Glutamatergic neuron (in vitro differentiated cells): Measurements from ENCODE around the gene RBM45. TPM values are rescaled to one million over a fixed set of nuclear protein-coding genes. Genes with fewer than 3 reads are reported as not detected.

Experiments used
- DNase-seq: peaks from one replicate; pipeline ENCODE4 v3.0.0; 2022
- H3K27ac Mint-ChIP-seq: one replicate; pipeline ENCODE4 v1.8.0; 2020; ENCODE audit warnings: mild to moderate bottlenecking, mixed read lengths, inconsistent platforms; ENCODE audit not compliant: unreplicated experiment
- H3K27me3 Mint-ChIP-seq: one replicate; pipeline ENCODE4 v1.8.0; 2020; ENCODE audit warnings: mild to moderate bottlenecking, moderate library complexity, mixed read lengths, inconsistent platforms; ENCODE audit not compliant: unreplicated experiment
- H3K36me3 Mint-ChIP-seq: one replicate; pipeline ENCODE4 v1.8.0; 2020; ENCODE audit warnings: mild to moderate bottlenecking, mixed read lengths, inconsistent platforms; ENCODE audit not compliant: unreplicated experiment
- H3K4me1 Mint-ChIP-seq: one replicate; pipeline ENCODE4 v1.8.0; 2020; ENCODE audit warnings: mild to moderate bottlenecking, low read depth, mixed read lengths, inconsistent platforms; ENCODE audit not compliant: unreplicated experiment
- H3K4me3 Mint-ChIP-seq: one replicate; pipeline ENCODE4 v1.8.0; 2020; ENCODE audit warnings: mild to moderate bottlenecking, mixed read lengths, inconsistent platforms; ENCODE audit not compliant: unreplicated experiment
- H3K9me3 Mint-ChIP-seq: one replicate; pipeline ENCODE4 v1.8.0; 2020; ENCODE audit warnings: mild to moderate bottlenecking, moderate library complexity, mixed read lengths, inconsistent platforms; ENCODE audit not compliant: unreplicated experiment
- total RNA-seq: library from RNA; stranded (reverse); fragmentation: NEBNext Ultra II Directional; extraction: Animal tissue kit (Norgen Biotek cat#: 25700); gene quantifications from one replicate; pipeline ENCODE4 v1.2.1, GENCODE V29; 2021; ENCODE audit not compliant: unreplicated experiment
- TF ChIP-seq, protein P1 (sequence below): fragments of 200-600 bp; sonication (generic); IDR thresholded peaks from one replicate; pipeline ENCODE4 v1.5.0; 2021; ENCODE audit not compliant: partially characterized antibody, unreplicated experiment

The RBM45 gene
- total RNA-seq, 1 donor from 2014 or later = 15.3 TPM

DNA sequence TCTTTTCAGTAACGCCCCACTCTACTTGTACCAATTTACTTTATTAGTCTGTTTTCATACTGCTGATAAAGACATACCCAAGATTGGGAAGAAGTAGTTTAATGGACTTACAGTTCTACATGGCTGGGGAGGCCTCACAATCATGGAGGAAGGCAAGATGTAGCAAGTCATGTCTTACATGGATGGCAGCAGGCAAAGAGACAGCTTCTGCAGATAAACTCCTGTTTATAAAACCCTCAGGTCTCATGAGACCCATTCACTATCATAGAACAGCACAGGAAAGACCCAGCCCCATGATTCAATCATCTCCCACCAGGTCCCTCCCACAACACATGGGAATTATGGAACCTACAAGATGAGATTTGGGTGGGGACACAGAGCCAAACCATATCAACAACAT, 43.3 kb downstream of the RBM45 start:
- Mint-ChIP-seq H3K9me3 (no peaks in the 10 kb centered on the region), H3K27ac (no peak overlapping the region), H3K4me3 (no peak overlapping the region), H3K36me3 (peaks cover 5% of the 10 kb centered on the region), H3K27me3 (no peaks in the 10 kb centered on the region), H3K4me1 (no peaks in the 10 kb centered on the region)
- TF ChIP-seq, protein P1, sequence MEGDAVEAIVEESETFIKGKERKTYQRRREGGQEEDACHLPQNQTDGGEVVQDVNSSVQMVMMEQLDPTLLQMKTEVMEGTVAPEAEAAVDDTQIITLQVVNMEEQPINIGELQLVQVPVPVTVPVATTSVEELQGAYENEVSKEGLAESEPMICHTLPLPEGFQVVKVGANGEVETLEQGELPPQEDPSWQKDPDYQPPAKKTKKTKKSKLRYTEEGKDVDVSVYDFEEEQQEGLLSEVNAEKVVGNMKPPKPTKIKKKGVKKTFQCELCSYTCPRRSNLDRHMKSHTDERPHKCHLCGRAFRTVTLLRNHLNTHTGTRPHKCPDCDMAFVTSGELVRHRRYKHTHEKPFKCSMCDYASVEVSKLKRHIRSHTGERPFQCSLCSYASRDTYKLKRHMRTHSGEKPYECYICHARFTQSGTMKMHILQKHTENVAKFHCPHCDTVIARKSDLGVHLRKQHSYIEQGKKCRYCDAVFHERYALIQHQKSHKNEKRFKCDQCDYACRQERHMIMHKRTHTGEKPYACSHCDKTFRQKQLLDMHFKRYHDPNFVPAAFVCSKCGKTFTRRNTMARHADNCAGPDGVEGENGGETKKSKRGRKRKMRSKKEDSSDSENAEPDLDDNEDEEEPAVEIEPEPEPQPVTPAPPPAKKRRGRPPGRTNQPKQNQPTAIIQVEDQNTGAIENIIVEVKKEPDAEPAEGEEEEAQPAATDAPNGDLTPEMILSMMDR = no peak
- no peak for DNase-seq

DNA sequence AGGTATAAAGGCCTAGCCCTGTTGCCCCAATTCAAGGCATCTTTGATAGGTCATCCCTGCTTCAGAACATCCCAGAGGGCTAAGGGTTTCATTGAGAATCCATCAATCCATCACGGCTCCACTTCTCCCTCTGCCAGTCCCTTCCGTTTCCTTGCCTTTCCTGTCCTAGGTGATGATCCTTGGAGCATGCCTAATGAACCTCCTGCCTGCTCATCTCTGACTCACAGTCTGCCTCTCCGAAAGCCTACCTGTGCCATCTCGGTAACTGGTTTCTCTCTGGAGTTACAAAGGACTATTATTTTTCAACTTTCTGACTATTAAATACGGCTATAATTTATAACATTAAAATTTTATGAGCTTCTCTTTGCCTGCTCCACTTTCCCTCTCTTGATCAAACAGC, 45.3 kb downstream of the RBM45 start:
- Mint-ChIP-seq H3K36me3 (peaks cover 5% of the 10 kb centered on the region), H3K4me1 (no peaks in the 10 kb centered on the region), H3K27ac (no peak overlapping the region), H3K4me3 (no peak overlapping the region), H3K27me3 (no peaks in the 10 kb centered on the region), H3K9me3 (no peaks in the 10 kb centered on the region)
- TF ChIP-seq, protein P1 = no peak
- DNase-seq = no peak

DNA sequence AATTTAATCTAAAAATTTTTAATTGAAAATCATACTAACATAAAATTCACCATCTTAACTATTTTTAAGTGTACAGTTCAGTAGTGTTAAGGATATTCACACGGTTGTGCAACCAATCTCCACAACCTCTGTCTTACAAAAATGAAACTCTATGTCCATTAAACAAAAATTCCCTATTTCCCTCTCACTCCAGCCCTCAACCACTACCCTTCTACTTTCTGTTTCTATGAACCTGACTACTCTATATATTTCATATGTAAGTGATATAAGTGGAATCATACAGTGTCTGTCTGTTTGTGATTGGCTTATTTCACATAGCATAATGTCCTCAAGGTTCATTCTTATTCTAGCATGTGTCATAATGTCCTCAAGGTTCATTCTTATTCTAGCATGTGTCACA, 47.7 kb downstream of the RBM45 start:
- TF ChIP-seq, protein P1 = no peak

DNA sequence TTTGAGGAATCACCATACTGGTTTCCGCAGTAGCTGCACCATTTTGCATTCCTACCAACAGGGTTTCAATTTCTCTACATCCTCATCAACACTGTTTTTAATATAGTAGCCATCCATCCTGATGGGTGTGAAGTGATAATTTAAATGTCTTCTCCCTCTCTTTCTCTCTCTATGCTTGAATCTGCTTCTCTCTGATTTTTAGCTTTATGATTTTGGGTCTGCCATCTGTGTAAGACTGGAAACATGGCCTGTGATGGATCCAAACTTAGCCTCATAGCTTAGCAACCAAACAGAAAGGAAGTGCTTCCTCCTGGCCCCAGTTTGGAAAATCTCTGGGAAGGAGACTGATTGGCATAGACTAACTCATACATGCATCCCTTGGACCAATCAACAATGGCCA, 48.4 kb downstream of the RBM45 start:
- no peaks in the 10 kb centered on the region for H3K9me3 Mint-ChIP-seq
- H3K27ac Mint-ChIP-seq = no peak overlapping the region
- H3K4me3 Mint-ChIP-seq = no peak overlapping the region
- H3K27me3 Mint-ChIP-seq = no peaks in the 10 kb centered on the region
- peaks cover under 1% of the 10 kb centered on the region for H3K36me3 Mint-ChIP-seq
- DNase-seq = no peak
- H3K4me1 Mint-ChIP-seq = no peaks in the 10 kb centered on the region
- TF ChIP-seq, protein P1 = no peak

More for the DNA sequence above, 47.7 kb downstream of the RBM45 start:
- no peaks in the 10 kb centered on the region for H3K27me3 Mint-ChIP-seq
- H3K27ac Mint-ChIP-seq = no peak overlapping the region
- no peaks in the 10 kb centered on the region for H3K4me1 Mint-ChIP-seq
- no peak overlapping the region for H3K4me3 Mint-ChIP-seq
- DNase-seq = no peak
- peaks cover 5% of the 10 kb centered on the region for H3K36me3 Mint-ChIP-seq
- H3K9me3 Mint-ChIP-seq = no peaks in the 10 kb centered on the region

DNA sequence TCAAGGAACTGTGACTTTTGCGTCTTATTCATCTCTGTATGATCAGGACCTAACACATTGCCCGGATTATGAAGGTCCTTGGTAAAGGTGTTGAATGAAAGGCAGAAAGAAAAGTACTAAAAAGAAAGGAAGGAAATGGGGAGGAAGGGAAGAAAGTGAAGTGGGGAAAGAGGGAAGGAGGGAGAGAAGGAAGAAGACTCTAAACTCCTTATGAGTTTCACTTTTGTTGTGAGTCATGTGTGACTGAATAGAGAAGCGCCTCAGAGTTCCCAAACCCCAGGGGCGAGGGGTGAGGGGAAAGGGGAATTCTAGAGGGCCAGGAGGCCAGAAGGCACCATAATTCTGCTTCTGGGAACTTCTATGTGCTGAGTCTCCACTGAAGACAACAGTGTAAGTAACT, 51.2 kb downstream of the RBM45 start:
- Mint-ChIP-seq H3K36me3 (no peaks in the 10 kb centered on the region), H3K9me3 (no peaks in the 10 kb centered on the region), H3K4me1 (no peaks in the 10 kb centered on the region), H3K27ac (no peak overlapping the region), H3K27me3 (no peaks in the 10 kb centered on the region), H3K4me3 (no peak overlapping the region)
- TF ChIP-seq, protein P1 = no peak
- no peak for DNase-seq
